ENCODE results near the gene ESRRB. TPM values are rescaled to one million over a fixed set of nuclear protein-coding genes. Genes with fewer than 3 reads are reported as not detected.
A peak's percentile ranks its signal among the peaks of the same experiment; 100 is the strongest.

The ESRRB gene
- total RNA-seq, 1 donor from 2014 or later: 0.12 TPM

- H3K4me3 Mint-ChIP-seq (ENCODE audit: low read depth): no peak overlapping the region
- DNase-seq (ENCODE audit: low spot score, unreplicated experiment): no peak
- H3K9me3 Mint-ChIP-seq (ENCODE audit: low read depth): no peaks in the 10 kb centered on the region
- no peaks in the 10 kb centered on the region for H3K36me3 Mint-ChIP-seq (ENCODE audit: insufficient read depth)
- H3K27me3 Mint-ChIP-seq: peaks cover 16% of the 10 kb centered on the region
- H3K27ac Mint-ChIP-seq: no peak overlapping the region
- peaks cover 10% of the 10 kb centered on the region for H3K4me1 Mint-ChIP-seq (ENCODE audit: low read depth)
- TF ChIP-seq CTCF (IDR thresholded peaks at IDR 0.05; ENCODE audit: unreplicated experiment): no peak
Measured at GRCh38 chr14:76446921-76447320, 71.0 kb downstream of the ESRRB start.

- TF ChIP-seq CTCF (IDR thresholded peaks at IDR 0.05; ENCODE audit: unreplicated experiment): no peak
- no peaks in the 10 kb centered on the region for H3K36me3 Mint-ChIP-seq (ENCODE audit: insufficient read depth)
- no peak for DNase-seq (ENCODE audit: low spot score, unreplicated experiment)
- H3K4me1 Mint-ChIP-seq (ENCODE audit: low read depth): peaks cover 5% of the 10 kb centered on the region
- H3K9me3 Mint-ChIP-seq (ENCODE audit: low read depth): no peaks in the 10 kb centered on the region
- no peak overlapping the region for H3K4me3 Mint-ChIP-seq (ENCODE audit: low read depth)
- H3K27ac Mint-ChIP-seq: no peak overlapping the region
- H3K27me3 Mint-ChIP-seq: peaks cover 16% of the 10 kb centered on the region
Measured at GRCh38 chr14:76450476-76450875, 74.5 kb downstream of the ESRRB start.

- H3K27me3 Mint-ChIP-seq: peaks cover 11% of the 10 kb centered on the region
- peak; percentile 64 for TF ChIP-seq CTCF (IDR thresholded peaks at IDR 0.05; ENCODE audit: unreplicated experiment)
Measured at GRCh38 chr14:76456200-76456599, 80.3 kb downstream of the ESRRB start.

GRCh38 chr14:76456891-76457586 is 81.1 kb downstream of the ESRRB start:
- Mint-ChIP-seq H3K9me3 (ENCODE audit: low read depth) (no peaks in the 10 kb centered on the region), H3K36me3 (ENCODE audit: insufficient read depth) (no peaks in the 10 kb centered on the region), H3K27me3 (peaks cover 11% of the 10 kb centered on the region), H3K4me3 (ENCODE audit: low read depth) (no peak overlapping the region), H3K27ac (no peak overlapping the region), H3K4me1 (ENCODE audit: low read depth) (no peaks in the 10 kb centered on the region)
- no peak for DNase-seq (ENCODE audit: low spot score, unreplicated experiment)
- TF ChIP-seq CTCF (IDR thresholded peaks at IDR 0.05; ENCODE audit: unreplicated experiment): no peak

More at GRCh38 chr14:76456200-76456599, 80.3 kb downstream of the ESRRB start:
- Mint-ChIP-seq H3K4me3 (ENCODE audit: low read depth) (no peak overlapping the region), H3K9me3 (ENCODE audit: low read depth) (no peaks in the 10 kb centered on the region), H3K4me1 (ENCODE audit: low read depth) (no peaks in the 10 kb centered on the region), H3K36me3 (ENCODE audit: insufficient read depth) (no peaks in the 10 kb centered on the region), H3K27ac (no peak overlapping the region)
- DNase-seq (ENCODE audit: low spot score, unreplicated experiment): peak; percentile 39

- no peaks in the 10 kb centered on the region for H3K9me3 Mint-ChIP-seq (ENCODE audit: low read depth)
Measured at GRCh38 chr14:76457841-76458240, 81.9 kb downstream of the ESRRB start.

More at GRCh38 chr14:76457841-76458240, 81.9 kb downstream of the ESRRB start:
- no peak overlapping the region for H3K4me3 Mint-ChIP-seq (ENCODE audit: low read depth)
- TF ChIP-seq CTCF (IDR thresholded peaks at IDR 0.05; ENCODE audit: unreplicated experiment): no peak
- H3K27me3 Mint-ChIP-seq: peaks cover 11% of the 10 kb centered on the region
- H3K4me1 Mint-ChIP-seq (ENCODE audit: low read depth): no peaks in the 10 kb centered on the region
- no peak overlapping the region for H3K27ac Mint-ChIP-seq
- DNase-seq (ENCODE audit: low spot score, unreplicated experiment): no peak
- H3K36me3 Mint-ChIP-seq (ENCODE audit: insufficient read depth): no peaks in the 10 kb centered on the region

All from progenitor cell of endocrine pancreas (in vitro differentiated cells).